GM21367 (cell line): Measurements from ENCODE around the gene CHST9.
"Not testable (repeated sequence)": the region's sequence is repeated elsewhere in the genome, so short reads cannot be mapped to it uniquely, and the experiment has no call there.

Experiments
- ATAC-seq: cut with Tn5 transposase; IDR thresholded peaks from one replicate; pipeline ENCODE4 v1.9.1; 2021; ENCODE audit not compliant: unreplicated experiment

CHST9 gene

GRCh38 chr18:26940744-26941398 lies 244.2 kb downstream of the CHST9 start:
- ATAC-seq = no peak

GRCh38 chr18:26931659-26932058 lies 253.4 kb downstream of the CHST9 start:
- no peak for ATAC-seq

- no peak for ATAC-seq
Measured at GRCh38 chr18:26930630-26931029, 254.5 kb downstream of the CHST9 start.

GRCh38 chr18:26928670-26929313 lies 256.3 kb downstream of the CHST9 start:
- no peak for ATAC-seq

- not testable (repeated sequence) for ATAC-seq
Measured at GRCh38 chr18:26927822-26928221, 257.3 kb downstream of the CHST9 start.

GRCh38 chr18:26926066-26926675 lies 258.9 kb downstream of the CHST9 start:
- ATAC-seq = no peak

- no peak for ATAC-seq
Measured at GRCh38 chr18:26925313-26925712, 259.8 kb downstream of the CHST9 start.

GRCh38 chr18:26922313-26922712 lies 262.8 kb downstream of the CHST9 start:
- ATAC-seq = no peak

- no peak for ATAC-seq
Measured at GRCh38 chr18:26920644-26921043, 264.5 kb downstream of the CHST9 start.

- ATAC-seq = no peak
Measured at GRCh38 chr18:26919627-26920026, 265.5 kb downstream of the CHST9 start.

- ATAC-seq = no peak
Measured at GRCh38 chr18:26919201-26919600, 265.9 kb downstream of the CHST9 start.

GRCh38 chr18:26911840-26912239 lies 273.3 kb downstream of the CHST9 start:
- no peak for ATAC-seq

GRCh38 chr18:26909599-26910290 lies 275.4 kb downstream of the CHST9 start:
- ATAC-seq = no peak

- ATAC-seq = no peak
Measured at GRCh38 chr18:26908906-26909305, 276.2 kb downstream of the CHST9 start.

GRCh38 chr18:26902291-26902690 lies 282.8 kb downstream of the CHST9 start:
- no peak for ATAC-seq

GRCh38 chr18:26901020-26901419 lies 284.1 kb downstream of the CHST9 start:
- no peak for ATAC-seq

- no peak for ATAC-seq
Measured at GRCh38 chr18:26894426-26894825, 290.7 kb downstream of the CHST9 start.

GRCh38 chr18:26893996-26894395 lies 291.1 kb downstream of the CHST9 start:
- no peak for ATAC-seq

GRCh38 chr18:26888259-26888658 lies 296.8 kb downstream of the CHST9 start:
- no peak for ATAC-seq

- no peak for ATAC-seq
Measured at GRCh38 chr18:26875040-26875654, 310.0 kb downstream of the CHST9 start.

- no peak for ATAC-seq
Measured at GRCh38 chr18:26874283-26874682, 310.8 kb downstream of the CHST9 start.
